Activated B cell treated with CpG ODN at 0.5 μM for 24 hours (primary cell): ENCODE data around the gene MYH11. TPM values are rescaled to one million over a fixed set of nuclear protein-coding genes. Genes with fewer than 3 reads are reported as not detected.

ENCODE experiments used
- ATAC-seq: fragments of 200-7000 bp; cut with Tn5 transposase; one replicate; pipeline ENCODE4 v1.10.0; 2021; ENCODE audit warnings: low read depth, mild to moderate bottlenecking, moderate library complexity
- CTCF ChIA-PET: fragments of 350-600 bp; sonication (Branson Sonifier 250); formaldehyde crosslinking; loops from one replicate; lab custom pipeline; 2021; ENCODE audit warnings: antibody characterized with exemption; lab: Charles Lee
- POLR2A ChIA-PET: fragments of 350-600 bp; sonication (Branson Sonifier 250); formaldehyde crosslinking; loops from one replicate; lab custom pipeline; 2021; ENCODE audit warnings: antibody characterized with exemption; lab: Charles Lee
- DNase-seq: peaks from one replicate; pipeline ENCODE4 v3.0.0; 2022
- H3K27ac Mint-ChIP-seq: one replicate; pipeline ENCODE4 v1.8.0; 2020; ENCODE audit warnings: mixed read lengths
- H3K27me3 Mint-ChIP-seq: one replicate; pipeline ENCODE4 v1.8.0; 2021; ENCODE audit warnings: mixed read lengths
- H3K36me3 Mint-ChIP-seq: one replicate; pipeline ENCODE4 v1.8.0; 2021; ENCODE audit warnings: low read depth, mixed read lengths
- H3K4me1 Mint-ChIP-seq: one replicate; pipeline ENCODE4 v1.8.0; 2021; ENCODE audit warnings: mixed read lengths
- H3K4me3 Mint-ChIP-seq: one replicate; pipeline ENCODE4 v1.8.0; 2020; ENCODE audit warnings: mild to moderate bottlenecking, mixed read lengths
- H3K9me3 Mint-ChIP-seq: one replicate; pipeline ENCODE4 v1.8.0; 2020; ENCODE audit warnings: mixed read lengths
- CTCF ChIP-seq: fragments of 200-600 bp; IDR thresholded peaks from one replicate; pipeline ENCODE4 v1.8.0; 2022; ENCODE audit warnings: antibody characterized with exemption, mild to moderate bottlenecking
- intact Hi-C: fragments of 100-400 bp; cut with micrococcal nuclease; formaldehyde crosslinking; loops from one replicate; pipeline ENCODE4 v1.15.1; 2024
- total RNA-seq: library from RNA; stranded (reverse); gene quantifications from 2 replicates; pipeline ENCODE4 v1.2.3, GENCODE V29; 2022

The MYH11 gene
- total RNA-seq, 1 donor from 2014 or later: 0.58 TPM

GRCh38 chr16:15891508-15891907 is 34.7 kb upstream of the MYH11 start:
- intact Hi-C loops: no loop called here
- peaks cover 5% of the 10 kb centered on the region for H3K36me3 Mint-ChIP-seq

GRCh38 chr16:15888072-15888976 is 31.5 kb upstream of the MYH11 start, which contains the start of gene CEP20:
Gene CEP20 (minus strand): TSS chr16:15888603. CDS start chr16:15888585, 18 bp downstream.
- CTCF ChIA-PET: interaction anchor here (0.9 to 3.7 kb wide), 4 partner anchors 14 to 144 kb away, joined by 3 to 20 read pairs (median 4); no protein-coding TSS in a partner anchor
- POLR2A ChIA-PET: interaction anchor here (0.5 to 3.2 kb wide), 27 partner anchors 9 to 245 kb away, joined by 3 to 37 read pairs (median 5); partner anchors contain the start of gene MARF1
- no peaks in the 10 kb centered on the region for H3K9me3 Mint-ChIP-seq
- no peaks in the 10 kb centered on the region for H3K27me3 Mint-ChIP-seq
- peak; percentile 99 for ATAC-seq
- H3K36me3 Mint-ChIP-seq: peaks cover 17% of the 10 kb centered on the region
- intact Hi-C loops: loop anchor here (1.0 to 10.0 kb wide), 7 partner anchors 20 to 244 kb away; partner anchors contain the start of gene MARF1
- DNase-seq: peak; percentile 98
- peak within 1 kb of the TSS; percentile 99 for H3K4me3 Mint-ChIP-seq
- no peak for TF ChIP-seq CTCF
- H3K27ac Mint-ChIP-seq: peak within 1 kb of the TSS; percentile 99
- H3K4me1 Mint-ChIP-seq: peaks cover 30% of the 10 kb centered on the region

More at GRCh38 chr16:15891508-15891907, 34.7 kb upstream of the MYH11 start:
- ChIA-PET POLR2A (no interaction called here), CTCF (no interaction called here)
- no peak for ATAC-seq
- Mint-ChIP-seq H3K4me1 (peaks cover 20% of the 10 kb centered on the region), H3K4me3 (no peak overlapping the region), H3K27me3 (no peaks in the 10 kb centered on the region), H3K27ac (no peak overlapping the region), H3K9me3 (no peaks in the 10 kb centered on the region)
- TF ChIP-seq CTCF: no peak
- no peak for DNase-seq

GRCh38 chr16:15887283-15887682 is 30.5 kb upstream of the MYH11 start:
- peak overlapping the region; percentile 99 for H3K4me3 Mint-ChIP-seq
- H3K27ac Mint-ChIP-seq: peak overlapping the region; percentile 99
- peaks cover 20% of the 10 kb centered on the region for H3K36me3 Mint-ChIP-seq
- DNase-seq (no peak), ATAC-seq (no peak)
- intact Hi-C loops: loop anchor here (5.0 to 10.0 kb wide), 2 partner anchors 140 to 242 kb away; partner anchors contain the start of gene MARF1
- CTCF ChIA-PET: interaction anchor here (3.7 kb wide), 1 partner anchor 13 kb away, joined by 20 read pairs; no protein-coding TSS in a partner anchor
- peaks cover 30% of the 10 kb centered on the region for H3K4me1 Mint-ChIP-seq
- H3K9me3 Mint-ChIP-seq: no peaks in the 10 kb centered on the region
- no peak for TF ChIP-seq CTCF
- POLR2A ChIA-PET: interaction anchor here (0.6 to 3.2 kb wide), 8 partner anchors 10 to 165 kb away, joined by 3 to 37 read pairs (median 8); no protein-coding TSS in a partner anchor
- no peaks in the 10 kb centered on the region for H3K27me3 Mint-ChIP-seq

- intact Hi-C loops: loop anchor here (5.0 to 10.0 kb wide), 2 partner anchors 141 to 241 kb away; partner anchors contain the start of gene MARF1
- no peak overlapping the region for H3K27ac Mint-ChIP-seq
- POLR2A ChIA-PET: no interaction called here
These were observed 29.2 kb upstream of the MYH11 start for GRCh38 chr16:15886078-15886477.

More at GRCh38 chr16:15886078-15886477, 29.2 kb upstream of the MYH11 start:
- no peaks in the 10 kb centered on the region for H3K27me3 Mint-ChIP-seq
- CTCF ChIA-PET: interaction anchor here (0.7 to 3.7 kb wide), 2 partner anchors 12 to 64 kb away, joined by 3 to 20 read pairs; no protein-coding TSS in a partner anchor
- peak overlapping the region; percentile 33 for H3K4me3 Mint-ChIP-seq
- TF ChIP-seq CTCF: no peak
- peaks cover 30% of the 10 kb centered on the region for H3K4me1 Mint-ChIP-seq
- peaks cover 30% of the 10 kb centered on the region for H3K36me3 Mint-ChIP-seq
- DNase-seq: no peak
- no peak for ATAC-seq
- no peaks in the 10 kb centered on the region for H3K9me3 Mint-ChIP-seq
